KMS-11 (cell line): ENCODE measurements around the gene ASCC3.
A peak's percentile ranks its signal among the peaks of the same experiment; 100 is the strongest.
"Not testable (repeated sequence)": the region's sequence is repeated elsewhere in the genome, so short reads cannot be mapped to it uniquely, and the experiment has no call there.

ENCODE experiments used
- H2AFZ ChIP-seq: fragments of 200-600 bp; sonication (generic); 2 replicates; pipeline ENCODE4 v1.6.1; 2016; ENCODE audit warnings: antibody characterized with exemption, mixed run types, low read depth
- H3K27ac ChIP-seq: fragments of 200-600 bp; sonication (generic); 2 replicates; pipeline ENCODE4 v1.6.1; 2016; ENCODE audit warnings: mild to moderate bottlenecking, mixed run types
- H3K27me3 ChIP-seq: fragments of 200-600 bp; sonication (generic); 2 replicates; pipeline ENCODE4 v1.6.1; 2017; ENCODE audit warnings: mild to moderate bottlenecking, low read depth, mixed run types, moderate library complexity; ENCODE audit not compliant: insufficient read depth
- H3K36me3 ChIP-seq: fragments of 200-600 bp; sonication (generic); 2 replicates; pipeline ENCODE4 v1.6.1; 2017; ENCODE audit warnings: mild to moderate bottlenecking, mixed run types; ENCODE audit not compliant: insufficient read depth
- H3K4me1 ChIP-seq: fragments of 200-600 bp; sonication (generic); 2 replicates; pipeline ENCODE4 v1.6.1; 2016; ENCODE audit warnings: mild to moderate bottlenecking, low read depth, mixed run types; ENCODE audit not compliant: poor library complexity, severe bottlenecking
- H3K4me2 ChIP-seq: fragments of 200-600 bp; sonication (generic); 2 replicates; pipeline ENCODE4 v1.7.0; 2016; ENCODE audit warnings: mild to moderate bottlenecking, mixed run types
- H3K4me3 ChIP-seq: fragments of 200-600 bp; sonication (generic); IDR thresholded peaks from 2 replicates; pipeline ENCODE4 v1.6.1; 2017; ENCODE audit warnings: low read depth, low read length, mixed read lengths; ENCODE audit not compliant: insufficient read depth
- H3K79me2 ChIP-seq: fragments of 200-600 bp; sonication (generic); 2 replicates; pipeline ENCODE4 v1.6.1; 2016; ENCODE audit warnings: low read depth, mixed run types; ENCODE audit not compliant: insufficient read depth
- H3K9ac ChIP-seq: fragments of 200-600 bp; sonication (generic); 2 replicates; pipeline ENCODE4 v1.6.1; 2016; ENCODE audit warnings: mild to moderate bottlenecking, mixed run types
- H4K20me1 ChIP-seq: fragments of 200-600 bp; sonication (generic); 2 replicates; pipeline ENCODE4 v1.6.1; 2016; ENCODE audit warnings: mild to moderate bottlenecking, mixed run types; ENCODE audit not compliant: insufficient read depth
- CTCF ChIP-seq: fragments of 200-600 bp; sonication (generic); conservative IDR thresholded peaks from 2 replicates; pipeline ENCODE4 v1.6.1; 2017; ENCODE audit warnings: low read depth, mild to moderate bottlenecking, antibody characterized with exemption, low read length, moderate library complexity, mixed read lengths

ASCC3 gene

GRCh38 chr6:100663219-100663863, 217.8 kb downstream of the ASCC3 start:
- Histone ChIP-seq H3K27ac (no peak overlapping the region), H3K4me2 (peak overlapping the region; percentile 21; the same call in 1 of the 2 replicates), H4K20me1 (no peaks in the 10 kb centered on the region), H3K9ac (no peak overlapping the region), H3K79me2 (no peaks in the 10 kb centered on the region), H3K4me3 (no peak overlapping the region), H3K27me3 (no peaks in the 10 kb centered on the region), H2AFZ (no peak overlapping the region), H3K36me3 (no peaks in the 10 kb centered on the region), H3K4me1 (peaks cover 34% of the 10 kb centered on the region)
- TF ChIP-seq CTCF, result no peak

GRCh38 chr6:100662264-100662663, 218.9 kb downstream of the ASCC3 start:
- Histone ChIP-seq H3K9ac (no peak overlapping the region), H3K4me2 (no peak overlapping the region)

GRCh38 chr6:100658486-100658885, 222.6 kb downstream of the ASCC3 start:
- H3K27me3 ChIP-seq, result no peaks in the 10 kb centered on the region
- TF ChIP-seq CTCF, result no peak
- H3K79me2 ChIP-seq, result no peaks in the 10 kb centered on the region
- H4K20me1 ChIP-seq, result no peaks in the 10 kb centered on the region
- no peak overlapping the region for H2AFZ ChIP-seq
- H3K27ac ChIP-seq, result no peak overlapping the region
- H3K4me2 ChIP-seq, result no peak overlapping the region
- H3K9ac ChIP-seq, result no peak overlapping the region
- no peak overlapping the region for H3K4me3 ChIP-seq
- no peaks in the 10 kb centered on the region for H3K36me3 ChIP-seq
- peaks cover 11% of the 10 kb centered on the region for H3K4me1 ChIP-seq

More at GRCh38 chr6:100662264-100662663, 218.9 kb downstream of the ASCC3 start:
- H3K27ac ChIP-seq, result no peak overlapping the region
- TF ChIP-seq CTCF, result no peak
- H3K79me2 ChIP-seq, result no peaks in the 10 kb centered on the region
- H3K36me3 ChIP-seq, result no peaks in the 10 kb centered on the region
- peaks cover 34% of the 10 kb centered on the region for H3K4me1 ChIP-seq
- no peaks in the 10 kb centered on the region for H3K27me3 ChIP-seq
- H3K4me3 ChIP-seq, result no peak overlapping the region
- H2AFZ ChIP-seq, result no peak overlapping the region
- no peaks in the 10 kb centered on the region for H4K20me1 ChIP-seq

GRCh38 chr6:100657678-100658330, 223.3 kb downstream of the ASCC3 start:
- peak; percentile 59 for TF ChIP-seq CTCF
- no peaks in the 10 kb centered on the region for H3K79me2 ChIP-seq
- H3K4me2 ChIP-seq, result no peak overlapping the region
- H3K27me3 ChIP-seq, result no peaks in the 10 kb centered on the region
- H2AFZ ChIP-seq, result no peak overlapping the region
- H3K4me1 ChIP-seq, result peaks cover 5% of the 10 kb centered on the region
- no peaks in the 10 kb centered on the region for H4K20me1 ChIP-seq
- H3K27ac ChIP-seq, result no peak overlapping the region
- no peaks in the 10 kb centered on the region for H3K36me3 ChIP-seq
- no peak overlapping the region for H3K9ac ChIP-seq
- no peak overlapping the region for H3K4me3 ChIP-seq

- H3K36me3 ChIP-seq, H3K27me3 ChIP-seq, H3K79me2 ChIP-seq, H3K27ac ChIP-seq, H3K4me2 ChIP-seq, H3K9ac ChIP-seq, H4K20me1 ChIP-seq, H3K4me3 ChIP-seq, H2AFZ ChIP-seq, H3K4me1 ChIP-seq: not testable (repeated sequence)
Observed at GRCh38 chr6:100641147-100641546, 240.0 kb downstream of the ASCC3 start.
